Measurements from ENCODE around the gene EIF2S2.

EIF2S2 gene

DNA sequence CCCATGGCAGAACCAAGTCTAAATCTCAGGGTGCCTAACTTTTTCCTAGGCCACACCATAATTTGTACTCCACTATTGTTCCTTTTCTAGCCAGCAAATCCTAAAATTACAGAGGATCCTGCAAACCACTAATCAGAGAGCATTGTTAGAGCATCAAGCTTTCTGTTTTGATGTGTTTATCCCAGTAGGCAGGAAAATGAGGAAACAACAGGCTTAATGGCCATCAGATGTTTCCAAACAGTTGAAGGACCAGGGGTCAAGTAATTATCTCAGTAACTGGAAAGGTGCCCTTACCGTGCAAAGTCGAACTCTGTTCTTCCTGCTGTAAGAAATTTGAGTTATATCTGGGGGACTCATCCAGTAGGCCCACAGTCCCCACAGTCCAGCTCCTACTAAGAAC, 59.6 kb downstream of the EIF2S2 start:
- TF ChIP-seq NFRKB (IDR thresholded peaks at IDR 0.05) (no peak), TARDBP (IDR thresholded peaks at IDR 0.05) (no peak), FOXK2 (IDR thresholded peaks at IDR 0.05) (no peak), SP1 (IDR thresholded peaks at IDR 0.05) (no peak), ZNF384 (IDR thresholded peaks at IDR 0.05) (no peak), SUZ12 (IDR thresholded peaks at IDR 0.05) (no peak), FOXM1 (IDR thresholded peaks at IDR 0.05; ENCODE audit: borderline replicate concordance) (no peak), HDGF (IDR thresholded peaks at IDR 0.05; ENCODE audit: borderline replicate concordance) (no peak), ELF4 (IDR thresholded peaks at IDR 0.05) (no peak), CTBP1 (IDR thresholded peaks at IDR 0.05; ENCODE audit: borderline replicate concordance) (no peak), LEF1 (IDR thresholded peaks at IDR 0.05; ENCODE audit: borderline replicate concordance) (no peak), BHLHE40 (IDR thresholded peaks at IDR 0.05; ENCODE audit: borderline replicate concordance) (no peak), ARNT (IDR thresholded peaks at IDR 0.05) (no peak), FOXA1 (IDR thresholded peaks at IDR 0.05) (no peak)
- TF ChIP-seq, protein P1, sequence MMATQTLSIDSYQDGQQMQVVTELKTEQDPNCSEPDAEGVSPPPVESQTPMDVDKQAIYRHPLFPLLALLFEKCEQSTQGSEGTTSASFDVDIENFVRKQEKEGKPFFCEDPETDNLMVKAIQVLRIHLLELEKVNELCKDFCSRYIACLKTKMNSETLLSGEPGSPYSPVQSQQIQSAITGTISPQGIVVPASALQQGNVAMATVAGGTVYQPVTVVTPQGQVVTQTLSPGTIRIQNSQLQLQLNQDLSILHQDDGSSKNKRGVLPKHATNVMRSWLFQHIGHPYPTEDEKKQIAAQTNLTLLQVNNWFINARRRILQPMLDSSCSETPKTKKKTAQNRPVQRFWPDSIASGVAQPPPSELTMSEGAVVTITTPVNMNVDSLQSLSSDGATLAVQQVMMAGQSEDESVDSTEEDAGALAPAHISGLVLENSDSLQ (IDR thresholded peaks at IDR 0.05), result no peak
- no peak for DNase-seq (ENCODE audit: extremely low spot score)
- POLR2A ChIA-PET, result interaction anchor here (1.0 kb wide), 1 partner anchor 59 kb away, joined by 3 read pairs; no protein-coding TSS in a partner anchor
- CTCF ChIA-PET, result no interaction called here

DNA sequence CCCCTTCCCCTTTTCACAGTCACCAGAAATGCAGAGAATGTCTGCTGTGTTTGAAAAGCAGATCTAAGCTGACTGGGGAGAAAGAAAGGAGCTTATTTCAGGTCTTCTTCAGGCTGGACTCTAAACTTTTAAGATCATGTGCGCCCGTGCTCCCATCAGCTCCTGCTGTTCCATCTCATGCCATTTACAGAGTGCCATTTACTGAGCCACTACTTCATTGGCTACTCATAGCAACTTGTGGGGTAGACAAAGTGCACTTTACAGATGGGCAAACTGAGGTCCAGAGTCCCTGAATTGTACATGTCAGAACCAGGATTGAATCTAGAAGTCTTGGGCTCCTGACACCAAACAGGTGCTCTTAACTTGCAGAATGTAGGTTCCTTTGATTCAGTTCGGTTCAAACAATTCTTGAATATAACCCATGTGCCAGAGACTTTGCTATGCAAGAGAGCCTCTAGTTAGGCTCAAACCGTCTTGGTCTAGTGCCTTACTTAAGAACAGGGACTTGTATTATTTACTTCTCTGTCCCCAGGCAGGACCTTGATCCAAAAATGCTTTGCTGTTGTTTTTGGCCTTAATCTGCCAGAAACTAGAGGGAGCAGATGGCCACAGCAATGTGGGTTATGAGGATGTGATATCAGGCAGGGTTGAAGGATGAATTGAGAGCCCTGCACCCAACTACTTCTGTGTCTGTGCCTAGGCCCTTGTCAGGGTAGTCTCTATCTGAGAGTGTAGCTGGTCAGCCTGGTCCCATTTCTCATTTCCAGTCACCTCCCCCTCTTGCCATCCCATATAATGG, 61.9 kb downstream of the EIF2S2 start:
- ChIA-PET CTCF (no interaction called here), POLR2A (no interaction called here)
- no peak for TF ChIP-seq FOXK2 (IDR thresholded peaks at IDR 0.05)
- no peak for TF ChIP-seq ELF4 (IDR thresholded peaks at IDR 0.05)
- no peak for TF ChIP-seq FOXA1 (IDR thresholded peaks at IDR 0.05)
- no peak for TF ChIP-seq HDGF (IDR thresholded peaks at IDR 0.05; ENCODE audit: borderline replicate concordance)
- TF ChIP-seq ZNF384 (IDR thresholded peaks at IDR 0.05), result no peak
- TF ChIP-seq CTBP1 (IDR thresholded peaks at IDR 0.05; ENCODE audit: borderline replicate concordance), result no peak
- TF ChIP-seq SUZ12 (IDR thresholded peaks at IDR 0.05), result no peak
- TF ChIP-seq, protein P1 (IDR thresholded peaks at IDR 0.05), result no peak
- TF ChIP-seq LEF1 (IDR thresholded peaks at IDR 0.05; ENCODE audit: borderline replicate concordance), result no peak
- no peak for TF ChIP-seq L3MBTL2 (conservative IDR thresholded peaks at IDR 0.05)
- TF ChIP-seq TARDBP (IDR thresholded peaks at IDR 0.05), result no peak
- TF ChIP-seq FOXM1 (IDR thresholded peaks at IDR 0.05; ENCODE audit: borderline replicate concordance), result no peak
- TF ChIP-seq SP1 (IDR thresholded peaks at IDR 0.05), result no peak
- no peak for TF ChIP-seq BHLHE40 (IDR thresholded peaks at IDR 0.05; ENCODE audit: borderline replicate concordance)
- TF ChIP-seq NFRKB (IDR thresholded peaks at IDR 0.05), result no peak
- no peak for TF ChIP-seq ARNT (IDR thresholded peaks at IDR 0.05)
- no peak for DNase-seq (ENCODE audit: extremely low spot score)

DNA sequence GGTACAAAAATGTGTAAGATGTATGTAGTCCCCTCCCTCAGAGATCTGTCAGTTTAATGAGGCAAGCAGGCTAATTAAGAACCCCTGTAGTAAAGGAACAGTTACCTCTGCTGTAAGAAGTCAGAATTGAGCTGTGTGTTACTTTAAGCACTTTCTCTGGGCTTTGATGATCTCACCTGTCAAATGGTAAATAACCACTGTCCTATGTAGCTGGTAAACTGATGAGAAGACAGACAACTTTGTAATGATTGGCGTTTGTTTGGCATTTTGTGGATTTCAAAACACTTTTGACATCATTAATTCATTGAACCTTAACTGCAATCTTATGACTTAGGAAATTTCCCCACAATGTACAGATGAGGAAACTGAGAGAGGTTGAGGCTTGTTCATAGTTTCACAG, 62.7 kb downstream of the EIF2S2 start:
- TF ChIP-seq LEF1 (IDR thresholded peaks at IDR 0.05; ENCODE audit: borderline replicate concordance) (no peak), FOXA1 (IDR thresholded peaks at IDR 0.05) (no peak), ARNT (IDR thresholded peaks at IDR 0.05) (no peak), CTBP1 (IDR thresholded peaks at IDR 0.05; ENCODE audit: borderline replicate concordance) (no peak), HDGF (IDR thresholded peaks at IDR 0.05; ENCODE audit: borderline replicate concordance) (no peak), L3MBTL2 (conservative IDR thresholded peaks at IDR 0.05) (no peak), ZNF384 (IDR thresholded peaks at IDR 0.05) (no peak), NFRKB (IDR thresholded peaks at IDR 0.05) (no peak), FOXK2 (IDR thresholded peaks at IDR 0.05) (no peak), TARDBP (IDR thresholded peaks at IDR 0.05) (no peak), SP1 (IDR thresholded peaks at IDR 0.05) (no peak), SUZ12 (IDR thresholded peaks at IDR 0.05) (no peak), BHLHE40 (IDR thresholded peaks at IDR 0.05; ENCODE audit: borderline replicate concordance) (no peak), FOXM1 (IDR thresholded peaks at IDR 0.05; ENCODE audit: borderline replicate concordance) (no peak), ELF4 (IDR thresholded peaks at IDR 0.05) (no peak)
- TF ChIP-seq, protein P1 (IDR thresholded peaks at IDR 0.05), result no peak
- no peak for DNase-seq (ENCODE audit: extremely low spot score)
- POLR2A ChIA-PET, result no interaction called here
- CTCF ChIA-PET, result no interaction called here

DNA sequence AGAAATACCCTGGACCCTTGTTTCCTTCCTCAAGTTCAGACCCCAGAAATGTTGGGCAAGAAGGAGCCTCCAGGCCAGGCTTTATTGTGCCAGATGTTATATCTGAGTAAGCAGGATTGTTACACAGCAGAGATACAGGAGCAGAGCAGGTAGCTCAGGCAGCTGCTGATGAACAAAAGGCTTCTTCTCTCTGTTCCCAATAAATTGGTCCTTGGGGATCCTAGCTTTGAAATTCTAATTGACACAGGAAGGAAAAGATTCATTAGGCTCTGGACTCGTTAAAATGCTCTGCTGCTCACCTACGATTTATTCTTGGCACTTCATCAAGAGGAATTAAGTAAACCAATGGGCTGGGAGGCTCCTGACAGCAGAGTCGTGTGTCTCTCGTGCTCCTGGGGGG, 64.1 kb downstream of the EIF2S2 start:
- DNase-seq (ENCODE audit: extremely low spot score), result no peak
- TF ChIP-seq L3MBTL2 (conservative IDR thresholded peaks at IDR 0.05) (no peak), BHLHE40 (IDR thresholded peaks at IDR 0.05; ENCODE audit: borderline replicate concordance) (no peak), FOXK2 (IDR thresholded peaks at IDR 0.05) (no peak), SP1 (IDR thresholded peaks at IDR 0.05) (no peak), HDGF (IDR thresholded peaks at IDR 0.05; ENCODE audit: borderline replicate concordance) (no peak), ARNT (IDR thresholded peaks at IDR 0.05) (no peak), NFRKB (IDR thresholded peaks at IDR 0.05) (no peak), FOXA1 (IDR thresholded peaks at IDR 0.05) (no peak), LEF1 (IDR thresholded peaks at IDR 0.05; ENCODE audit: borderline replicate concordance) (no peak), TARDBP (IDR thresholded peaks at IDR 0.05) (no peak), CTBP1 (IDR thresholded peaks at IDR 0.05; ENCODE audit: borderline replicate concordance) (no peak), ELF4 (IDR thresholded peaks at IDR 0.05) (no peak), FOXM1 (IDR thresholded peaks at IDR 0.05; ENCODE audit: borderline replicate concordance) (no peak)
- TF ChIP-seq, protein P1 (IDR thresholded peaks at IDR 0.05), result no peak
- ChIA-PET POLR2A (no interaction called here), CTCF (no interaction called here)

Data from HEK293T (cell line).